ENCODE results near the gene MRPL20. TPM values are rescaled to one million over a fixed set of nuclear protein-coding genes. Genes with fewer than 3 reads are reported as not detected.
"Not testable (repeated sequence)": the region's sequence is repeated elsewhere in the genome, so short reads cannot be mapped to it uniquely, and the experiment has no call there.

MRPL20 gene
- total RNA-seq (2021; fragmentation: NEBNext Ultra II Directional; extraction: Animal tissue kit (Norgen Biotek cat#: 25700)) = 100 to 1,000 TPM; 131 to 154 (median 141) TPM
- long read RNA-seq, transcript MRPL20-201 (4 exons, 721 nt) = major isoform, 107 of 121 reads
- long read RNA-seq, partial matches to known transcripts = 4 of 121 reads
- long read RNA-seq, other reads (novel, unspliced or antisense) = 9 of 121 reads

GRCh38 chr1:1406821-1407635 lies at the start of gene MRPL20:
Gene MRPL20 (minus strand): TSS chr1:1407293. CDS start chr1:1407217, 76 bp downstream.
- Mint-ChIP-seq H3K27me3 (ENCODE audit: insufficient read depth) (peaks cover 11% of the 10 kb centered on the region; the same call in 1 of the 2 replicates), H3K4me3 (peak within 1 kb of the TSS; percentile 93), H3K27ac (peak within 1 kb of the TSS; percentile 87), H3K4me1 (ENCODE audit: low read depth) (peaks cover 27% of the 10 kb centered on the region), H3K36me3 (ENCODE audit: low read depth) (peaks cover 57% of the 10 kb centered on the region), H3K9me3 (peaks cover 3% of the 10 kb centered on the region; the same call in 1 of the 2 replicates)
- TF ChIP-seq CTCF (IDR thresholded peaks at IDR 0.05) = no peak
- peak; percentile 87 for DNase-seq

- not testable (repeated sequence) for H3K27me3 Mint-ChIP-seq (ENCODE audit: insufficient read depth); H3K4me1 Mint-ChIP-seq (ENCODE audit: low read depth); H3K4me3 Mint-ChIP-seq; DNase-seq; H3K9me3 Mint-ChIP-seq; H3K27ac Mint-ChIP-seq; H3K36me3 Mint-ChIP-seq (ENCODE audit: low read depth)
These were observed 49.7 kb upstream of the MRPL20 start for GRCh38 chr1:1456683-1457255.

GRCh38 chr1:1455934-1456333 lies 48.8 kb upstream of the MRPL20 start:
- not testable (repeated sequence) for H3K27me3 Mint-ChIP-seq (ENCODE audit: insufficient read depth); H3K4me3 Mint-ChIP-seq; H3K27ac Mint-ChIP-seq; DNase-seq; H3K9me3 Mint-ChIP-seq; H3K4me1 Mint-ChIP-seq (ENCODE audit: low read depth); H3K36me3 Mint-ChIP-seq (ENCODE audit: low read depth)

- Mint-ChIP-seq H3K9me3 (no peaks in the 10 kb centered on the region), H3K4me3 (no peak overlapping the region), H3K27me3 (ENCODE audit: insufficient read depth) (0 out of 2 replicates have a peak, but pooled peaks cover 7% of the 10 kb centered on the region), H3K27ac (no peak overlapping the region), H3K36me3 (ENCODE audit: low read depth) (no peaks in the 10 kb centered on the region), H3K4me1 (ENCODE audit: low read depth) (no peaks in the 10 kb centered on the region)
- no peak for DNase-seq
- TF ChIP-seq CTCF (IDR thresholded peaks at IDR 0.05) = no peak
These were observed 48.3 kb upstream of the MRPL20 start for GRCh38 chr1:1455366-1455884.

- not testable (repeated sequence) for H3K36me3 Mint-ChIP-seq (ENCODE audit: low read depth); H3K4me1 Mint-ChIP-seq (ENCODE audit: low read depth)
These were observed 47.4 kb upstream of the MRPL20 start for GRCh38 chr1:1454286-1455056.

GRCh38 chr1:1452882-1453281 lies 45.8 kb upstream of the MRPL20 start:
- Mint-ChIP-seq H3K4me1 (ENCODE audit: low read depth) (no peaks in the 10 kb centered on the region), H3K9me3 (no peaks in the 10 kb centered on the region), H3K36me3 (ENCODE audit: low read depth) (no peaks in the 10 kb centered on the region), H3K4me3 (no peak overlapping the region), H3K27ac (no peak overlapping the region), H3K27me3 (ENCODE audit: insufficient read depth) (peaks cover 12% of the 10 kb centered on the region)
- DNase-seq = no peak
- no peak for TF ChIP-seq CTCF (IDR thresholded peaks at IDR 0.05)

More at GRCh38 chr1:1454286-1455056, 47.4 kb upstream of the MRPL20 start:
- H3K4me3 Mint-ChIP-seq; DNase-seq; H3K9me3 Mint-ChIP-seq; H3K27ac Mint-ChIP-seq; H3K27me3 Mint-ChIP-seq (ENCODE audit: insufficient read depth): not testable (repeated sequence)

GRCh38 chr1:1452365-1452739 lies 45.3 kb upstream of the MRPL20 start:
- not testable (repeated sequence) for H3K4me3 Mint-ChIP-seq; H3K4me1 Mint-ChIP-seq (ENCODE audit: low read depth); H3K9me3 Mint-ChIP-seq; H3K36me3 Mint-ChIP-seq (ENCODE audit: low read depth); H3K27ac Mint-ChIP-seq; DNase-seq
- H3K27me3 Mint-ChIP-seq (ENCODE audit: insufficient read depth) = peaks cover 12% of the 10 kb centered on the region

Data from HFFc6 (cell line).